PC-9 (cell line): ENCODE data around the gene IQCH.

Experiments
- CTCF ChIP-seq: fragments of 200-600 bp; sonication (generic); conservative IDR thresholded peaks from 2 replicates; pipeline ENCODE4 v1.6.1; 2017; ENCODE audit warnings: mixed run types, antibody characterized with exemption, mild to moderate bottlenecking, moderate library complexity
- EZH2 ChIP-seq: fragments of 200-600 bp; sonication (generic); IDR thresholded peaks from 2 replicates; pipeline ENCODE4 v1.8.0; 2017; ENCODE audit warnings: antibody characterized with exemption, low read depth

GRCh38 chr15:67405208-67406191 lies 150.9 kb downstream of the IQCH start:
- no peak for TF ChIP-seq CTCF
- no peak for TF ChIP-seq EZH2
